GM21619 (cell line): ENCODE results near the gene GPR39.

Source experiments
- ATAC-seq: cut with Tn5 transposase; IDR thresholded peaks from one replicate; pipeline ENCODE4 v1.9.1; 2021; ENCODE audit not compliant: unreplicated experiment

Gene GPR39

GRCh38 chr2:132633635-132634034, 217.0 kb downstream of the GPR39 start:
- no peak for ATAC-seq

- ATAC-seq, result no peak
These were observed 219.7 kb downstream of the GPR39 start for GRCh38 chr2:132636346-132636745.

- ATAC-seq, result no peak
These were observed 221.9 kb downstream of the GPR39 start for GRCh38 chr2:132638313-132639040.

GRCh38 chr2:132640116-132640515, 223.5 kb downstream of the GPR39 start:
- no peak for ATAC-seq

- ATAC-seq, result no peak
These were observed 225.2 kb downstream of the GPR39 start for GRCh38 chr2:132641819-132642218.

GRCh38 chr2:132642415-132642814, 225.8 kb downstream of the GPR39 start:
- no peak for ATAC-seq

- no peak for ATAC-seq
These were observed 228.6 kb downstream of the GPR39 start for GRCh38 chr2:132645176-132645575.

GRCh38 chr2:132645722-132646539, 229.3 kb downstream of the GPR39 start:
- no peak for ATAC-seq

- ATAC-seq, result no peak
These were observed 230.0 kb downstream of the GPR39 start for GRCh38 chr2:132646540-132647108.

GRCh38 chr2:132651115-132652045, 234.8 kb downstream of the GPR39 start:
- no peak for ATAC-seq

- ATAC-seq, result no peak
These were observed 235.9 kb downstream of the GPR39 start for GRCh38 chr2:132652474-132652873.

GRCh38 chr2:132654335-132654734, 237.7 kb downstream of the GPR39 start:
- ATAC-seq, result no peak

GRCh38 chr2:132654968-132655367, 238.4 kb downstream of the GPR39 start:
- ATAC-seq, result no peak

- no peak for ATAC-seq
These were observed 239.8 kb downstream of the GPR39 start for GRCh38 chr2:132656266-132656975.

- ATAC-seq, result no peak
These were observed 242.7 kb downstream of the GPR39 start for GRCh38 chr2:132659331-132659730.

GRCh38 chr2:132662732-132663131, 246.1 kb downstream of the GPR39 start:
- ATAC-seq, result no peak

GRCh38 chr2:132664096-132664495, 247.5 kb downstream of the GPR39 start:
- ATAC-seq, result no peak

GRCh38 chr2:132665401-132666140, 249.0 kb downstream of the GPR39 start:
- no peak for ATAC-seq

- ATAC-seq, result no peak
These were observed 251.1 kb downstream of the GPR39 start for GRCh38 chr2:132667706-132668105.
